ENCODE measurements around the gene RABGAP1L.
"Not testable (repeated sequence)": the region's sequence is repeated elsewhere in the genome, so short reads cannot be mapped to it uniquely, and the experiment has no call there.

RABGAP1L gene

DNA sequence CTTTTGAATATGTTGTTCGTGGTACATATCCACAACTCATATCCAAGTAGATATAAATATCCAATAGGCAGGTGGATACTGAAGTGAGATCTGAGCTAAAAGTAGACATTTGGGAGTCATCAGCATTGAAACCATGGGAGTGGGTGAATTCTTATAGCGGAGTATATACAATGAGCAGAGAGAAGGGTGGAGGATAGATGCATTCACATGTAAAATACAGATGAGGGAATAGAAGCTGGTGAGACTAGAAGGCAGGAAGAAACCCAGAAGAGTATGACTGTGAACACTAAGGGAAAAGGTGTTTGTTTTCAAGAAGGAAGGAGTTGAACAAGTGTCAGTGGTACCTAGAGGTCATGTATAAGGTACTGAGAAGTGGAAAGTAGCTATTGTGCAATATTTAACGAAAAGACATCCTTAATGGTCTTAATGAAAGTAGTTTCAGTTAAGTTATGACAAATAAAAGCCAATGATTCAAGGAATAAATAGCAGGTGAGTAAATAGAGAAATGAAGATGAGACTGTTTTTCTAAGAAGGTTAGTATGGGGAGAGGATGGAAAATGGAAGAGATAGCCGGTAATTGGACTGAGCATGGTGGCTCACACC, 658.8 kb downstream of the RABGAP1L start:
- DNase-seq (ENCODE audit: low read depth) = no peak

DNA sequence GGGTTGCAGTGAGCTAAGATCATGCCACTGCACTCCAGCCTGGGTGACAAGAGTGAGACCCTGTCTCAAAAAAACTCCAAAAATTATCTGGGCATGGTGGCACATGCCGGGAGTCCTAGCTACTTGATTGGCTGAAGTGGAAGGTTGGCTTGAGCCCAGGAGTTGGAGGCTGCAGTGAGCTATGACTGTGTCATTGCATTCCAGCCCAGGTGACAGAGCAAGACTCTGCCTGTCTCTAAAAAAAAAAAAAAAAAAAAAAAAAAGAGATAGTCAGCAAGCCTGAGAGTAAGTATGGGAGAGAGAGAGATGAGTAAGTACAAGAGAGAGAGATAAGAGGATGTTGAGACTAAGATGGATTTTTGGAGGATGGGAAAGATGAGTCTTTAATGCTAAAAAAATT, 659.6 kb downstream of the RABGAP1L start:
- DNase-seq (ENCODE audit: low read depth) = no peak

DNA sequence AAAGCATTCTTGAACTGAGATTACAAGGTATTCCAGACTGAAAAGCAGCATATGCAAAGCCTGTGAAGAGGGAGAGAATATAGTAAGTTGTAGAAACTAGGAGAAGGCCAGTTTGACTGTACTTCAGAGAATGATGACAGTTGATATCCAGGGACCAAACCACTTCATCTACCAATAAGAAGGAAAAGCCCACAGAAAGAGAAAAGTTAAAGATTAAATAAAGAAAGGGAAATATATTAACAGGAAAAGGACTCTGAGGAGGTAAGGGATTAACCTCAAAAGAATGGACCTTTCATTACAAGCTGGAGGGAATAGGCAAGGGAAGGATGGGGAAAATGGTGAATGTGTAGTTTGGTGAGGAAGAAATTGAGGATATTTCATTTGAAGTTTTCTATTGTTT, 660.3 kb downstream of the RABGAP1L start:
- no peak for DNase-seq (ENCODE audit: low read depth)

GRCh38 chr1:174825127-174825526, 665.8 kb downstream of the RABGAP1L start:
- DNase-seq (ENCODE audit: low read depth) = no peak

- DNase-seq (ENCODE audit: low read depth) = no peak
These were observed 666.5 kb downstream of the RABGAP1L start for GRCh38 chr1:174825806-174826205.

DNA sequence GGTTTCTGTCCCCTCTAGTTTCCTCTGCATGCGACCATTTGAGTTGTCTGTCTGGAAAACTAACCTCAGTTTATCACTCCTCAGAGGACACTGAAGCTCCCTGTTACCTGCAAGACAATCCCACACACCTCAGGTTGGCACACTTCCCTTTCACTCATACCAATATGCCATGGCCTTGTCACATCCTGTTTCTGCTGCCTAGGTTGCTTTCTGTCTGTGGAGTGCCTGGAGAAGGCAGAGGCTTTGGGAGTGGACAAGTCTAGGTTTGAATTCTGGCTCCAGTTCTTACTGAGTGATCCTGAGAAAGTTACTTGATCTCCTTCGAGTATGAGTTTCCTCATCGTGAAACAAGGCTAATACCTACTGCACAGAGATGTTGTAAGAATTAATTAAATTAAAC, 668.9 kb downstream of the RABGAP1L start:
- DNase-seq (ENCODE audit: low read depth) = no peak

GRCh38 chr1:174829990-174830389, 670.7 kb downstream of the RABGAP1L start:
- no peak for DNase-seq (ENCODE audit: low read depth)

- DNase-seq (ENCODE audit: low read depth) = no peak
These were observed 677.2 kb downstream of the RABGAP1L start for GRCh38 chr1:174836543-174836942.

- no peak for DNase-seq (ENCODE audit: low read depth)
These were observed 678.1 kb downstream of the RABGAP1L start for GRCh38 chr1:174837386-174837785.

- DNase-seq (ENCODE audit: low read depth) = no peak
These were observed 679.9 kb downstream of the RABGAP1L start for GRCh38 chr1:174839211-174839610.

DNA sequence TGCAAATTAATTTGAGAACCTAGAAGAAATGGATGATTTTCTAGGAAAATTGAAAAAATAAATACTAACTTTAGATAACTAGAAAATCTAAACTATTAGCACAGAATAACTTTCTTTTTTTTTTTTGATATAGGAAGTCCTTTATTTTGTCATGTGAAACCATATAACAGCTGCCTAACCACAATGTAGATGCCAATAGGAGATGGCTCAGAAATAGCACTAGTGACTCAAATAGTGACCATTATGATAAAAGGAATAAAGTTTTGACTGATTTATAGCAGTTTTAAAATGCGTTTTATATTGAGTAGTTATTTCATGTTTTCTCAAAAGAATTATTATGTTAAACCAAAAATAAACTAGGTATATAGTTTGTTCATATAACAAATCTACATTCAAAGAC, 682.4 kb downstream of the RABGAP1L start:
- no peak for DNase-seq (ENCODE audit: low read depth)

GRCh38 chr1:174848593-174849560, 689.6 kb downstream of the RABGAP1L start:
- not testable (repeated sequence) for DNase-seq (ENCODE audit: low read depth)

DNA sequence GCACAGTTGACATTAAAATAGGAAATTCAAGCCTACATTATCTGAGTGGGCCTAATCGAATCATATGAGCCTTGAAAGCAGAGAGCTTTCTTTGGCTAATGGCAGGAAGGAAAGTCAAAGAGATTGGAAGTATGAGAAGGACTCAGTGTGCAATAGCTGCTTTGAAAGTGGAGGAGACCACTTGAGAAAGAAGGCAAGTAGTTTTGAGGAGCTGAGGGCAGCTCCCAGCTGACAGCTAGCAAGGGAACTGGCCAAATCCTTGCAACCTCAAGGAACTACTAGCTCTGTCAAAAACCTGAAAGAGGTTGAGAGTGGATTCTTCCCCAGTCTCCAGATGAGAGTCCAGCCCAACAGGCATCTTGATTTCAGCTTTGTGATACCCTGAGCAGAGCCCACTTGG, 691.4 kb downstream of the RABGAP1L start:
- DNase-seq (ENCODE audit: low read depth) = no peak

GRCh38 chr1:174858301-174858700, 699.0 kb downstream of the RABGAP1L start:
- DNase-seq (ENCODE audit: low read depth) = no peak

- no peak for DNase-seq (ENCODE audit: low read depth)
These were observed 711.0 kb downstream of the RABGAP1L start for GRCh38 chr1:174870319-174870718.

DNA sequence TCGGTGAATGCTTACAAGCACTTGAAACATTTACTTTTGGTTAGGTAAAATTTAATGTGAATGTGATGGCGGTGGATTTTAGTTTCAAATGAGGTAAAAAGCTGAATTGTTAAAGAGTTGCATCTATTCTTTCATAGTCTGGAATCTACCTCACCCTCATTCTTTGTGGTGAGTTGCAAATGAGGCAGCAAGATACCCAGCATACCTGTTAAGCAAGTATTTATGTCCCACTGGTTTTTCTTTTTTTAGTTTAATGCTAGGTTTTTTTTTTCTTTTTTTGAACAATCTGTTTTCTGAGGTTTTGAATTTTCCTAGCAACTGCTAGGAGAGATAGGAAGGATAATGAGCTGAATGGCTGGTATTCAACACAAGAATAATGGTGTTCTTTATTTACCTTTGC, 712.6 kb downstream of the RABGAP1L start:
- no peak for DNase-seq (ENCODE audit: low read depth)

DNA sequence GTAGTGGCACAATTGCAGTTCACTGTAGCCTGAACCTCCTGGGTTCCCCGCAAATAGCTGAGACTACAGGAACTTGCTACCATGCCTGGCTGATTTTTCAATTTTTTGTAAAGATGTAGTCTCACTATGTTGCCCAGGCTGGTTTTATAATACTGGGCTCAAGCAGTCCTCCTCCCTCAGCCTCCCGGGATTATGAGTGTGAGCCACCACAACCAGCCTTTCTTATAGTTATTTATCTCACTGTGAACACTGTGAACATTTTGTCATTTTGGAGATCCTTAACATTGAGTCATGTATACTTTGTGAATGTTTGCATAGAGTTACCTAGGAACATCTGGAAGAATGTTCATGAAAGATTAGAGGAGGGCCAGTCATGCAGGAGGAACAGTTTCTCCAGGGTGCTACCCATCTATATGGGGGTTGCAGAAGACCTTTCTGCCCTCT, 713.3 kb downstream of the RABGAP1L start:
- peak; percentile 7 for DNase-seq (ENCODE audit: low read depth)

GRCh38 chr1:174874331-174875053, 715.2 kb downstream of the RABGAP1L start:
- DNase-seq (ENCODE audit: low read depth) = no peak

DNA sequence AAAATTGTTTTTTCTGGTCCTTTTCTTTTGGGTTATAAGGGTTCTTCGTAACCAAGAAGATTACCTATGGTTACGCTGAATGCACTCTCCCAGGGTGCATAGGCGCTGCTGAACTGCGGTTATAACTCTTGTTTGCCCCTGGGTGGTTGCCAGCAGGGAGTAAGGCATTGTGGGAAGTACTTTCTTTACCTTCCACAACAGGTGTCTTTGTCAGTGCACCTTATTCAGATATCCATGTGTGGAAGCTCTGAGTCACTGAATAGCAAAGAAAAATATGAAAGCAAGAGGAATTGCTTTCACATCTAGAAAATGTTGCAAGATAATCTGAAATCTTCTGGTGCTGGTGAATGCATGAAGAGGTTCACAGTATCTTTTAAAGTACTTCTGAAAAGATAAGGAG, 716.0 kb downstream of the RABGAP1L start:
- no peak for DNase-seq (ENCODE audit: low read depth)

DNA sequence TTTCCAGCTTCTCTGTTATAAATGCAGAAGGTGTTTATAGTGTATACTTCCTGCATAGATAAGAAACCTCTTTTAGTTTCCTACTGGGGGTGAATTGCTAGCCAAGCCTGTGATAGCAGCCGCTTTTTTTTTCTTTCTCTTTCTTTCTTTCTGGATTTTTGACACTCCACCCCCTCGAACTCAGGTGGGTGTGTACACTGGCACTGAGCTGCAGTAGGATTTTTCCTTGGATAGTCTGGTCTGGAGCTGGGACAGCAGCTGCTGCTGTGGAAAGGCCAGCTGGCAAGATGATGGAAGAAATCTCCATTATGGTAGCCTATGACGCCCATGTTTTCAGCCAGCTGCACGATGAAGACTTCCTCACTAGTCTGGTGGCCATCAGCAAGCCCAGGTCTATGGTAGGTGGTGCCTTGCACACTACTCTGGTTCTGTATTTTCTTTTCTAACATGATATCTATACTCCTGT, 717.9 kb downstream of the RABGAP1L start:
- DNase-seq (ENCODE audit: low read depth) = no peak

DNA sequence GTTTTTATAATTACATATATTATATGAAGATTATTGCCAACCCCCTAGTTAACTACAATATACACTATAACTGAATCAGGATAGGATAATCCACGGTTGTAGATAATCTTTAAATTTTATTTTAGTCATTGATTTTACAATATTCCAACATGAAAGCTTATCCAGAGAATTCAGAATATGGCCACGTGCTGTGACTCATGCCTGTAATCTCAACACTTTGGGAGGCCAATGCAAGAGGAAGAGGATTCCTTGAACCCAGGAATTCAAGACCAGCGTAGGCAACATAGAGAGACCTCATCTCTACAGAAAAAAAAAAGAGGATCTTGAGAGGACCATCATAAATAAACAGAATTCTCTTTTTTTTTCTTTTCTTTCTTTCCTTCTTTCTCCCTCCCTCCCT, 720.9 kb downstream of the RABGAP1L start:
- no peak for DNase-seq (ENCODE audit: low read depth)

DNA sequence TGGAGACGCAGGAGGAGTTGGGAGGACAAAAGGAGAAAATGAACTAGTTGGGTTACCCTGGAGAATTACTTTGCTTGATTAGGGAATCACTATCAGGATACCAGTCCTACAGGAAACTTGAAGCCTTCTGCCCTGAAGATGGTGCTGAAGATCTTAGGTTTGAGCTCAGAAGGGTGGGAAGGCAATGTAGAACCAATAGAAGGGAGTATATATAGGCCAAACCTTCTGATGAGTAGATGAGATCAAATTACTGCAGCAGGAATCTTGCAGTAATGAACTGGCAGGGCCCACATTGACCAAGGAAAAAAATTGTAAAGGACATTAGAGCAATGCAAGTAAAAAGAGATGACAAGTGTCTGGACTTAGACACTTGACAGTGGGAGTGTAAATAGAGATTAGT, 724.1 kb downstream of the RABGAP1L start:
- peak; percentile 46 for DNase-seq (ENCODE audit: low read depth)

GRCh38 chr1:174884038-174884437, 724.7 kb downstream of the RABGAP1L start:
- DNase-seq (ENCODE audit: low read depth) = no peak

All from amniotic epithelial cell (primary cell).